Thoracic aorta (tissue), 2 donors: Measurements from ENCODE around the gene CEP104. TPM values are rescaled to one million over a fixed set of nuclear protein-coding genes. Genes with fewer than 3 reads are reported as not detected.

Source experiments
- ATAC-seq: fragments of 150-250 bp; one replicate; pipeline ENCODE4 v1.8.0; 2017; ENCODE audit warnings: low read depth; ENCODE audit not compliant: insufficient number of reproducible peaks, low FRiP score
- DNase-seq: peaks from one replicate; pipeline ENCODE4 v3.0.0-alpha.2; 2020; ENCODE audit warnings: low spot score
- H3K27ac ChIP-seq, 2 donors: fragments of 200-600 bp; sonication (generic); 1 replicate in 1 of 2; 2 replicates in 1 of 2; pipeline ENCODE4 v1.5.1; 2016; ENCODE audit warnings: mild to moderate bottlenecking in 2 of 2, moderate library complexity in 2 of 2
- H3K27me3 ChIP-seq: fragments of 200-600 bp; sonication (generic); replicated peaks from 2 replicates; pipeline ENCODE4 v1.6.0; 2016; ENCODE audit warnings: mild to moderate bottlenecking; ENCODE audit not compliant: insufficient read depth
- H3K36me3 ChIP-seq: fragments of 200-600 bp; sonication (generic); one replicate; pipeline ENCODE4 v1.5.1; 2016
- H3K4me1 ChIP-seq, 2 donors: fragments of 200-600 bp; sonication (generic); 1 replicate in 1 of 2; 2 replicates in 1 of 2; pipeline versions ENCODE4 v1.5.1 to v1.6.0; 2016; ENCODE audit warnings: low read depth in 2 of 2, mild to moderate bottlenecking in 1 of 2; ENCODE audit not compliant: control insufficient read depth in 1 of 2
- H3K4me3 ChIP-seq: fragments of 200-600 bp; sonication (generic); 2 replicates; pipeline ENCODE4 v1.5.1; 2016; ENCODE audit warnings: mild to moderate bottlenecking
- H3K9me3 ChIP-seq: fragments of 200-600 bp; sonication (generic); 2 replicates; pipeline ENCODE4 v1.5.1; 2016
- total RNA-seq, 2 donors: library from RNA; depleted of rRNA; stranded (reverse); fragments of >200 nt; gene quantifications; one replicate each; pipeline versions ENCODE4 v1.1.0 to v1.2.3, GENCODE V29; 2016
- TF ChIP-seq, protein P1 (sequence below): fragments of 200-600 bp; sonication (generic); IDR thresholded peaks from one replicate; pipeline ENCODE4 v1.5.1; 2019; ENCODE audit warnings: antibody characterized with exemption

CEP104 gene
- total RNA-seq, 2 donors from 2014 or later = 27.3 to 59.2 TPM

DNA sequence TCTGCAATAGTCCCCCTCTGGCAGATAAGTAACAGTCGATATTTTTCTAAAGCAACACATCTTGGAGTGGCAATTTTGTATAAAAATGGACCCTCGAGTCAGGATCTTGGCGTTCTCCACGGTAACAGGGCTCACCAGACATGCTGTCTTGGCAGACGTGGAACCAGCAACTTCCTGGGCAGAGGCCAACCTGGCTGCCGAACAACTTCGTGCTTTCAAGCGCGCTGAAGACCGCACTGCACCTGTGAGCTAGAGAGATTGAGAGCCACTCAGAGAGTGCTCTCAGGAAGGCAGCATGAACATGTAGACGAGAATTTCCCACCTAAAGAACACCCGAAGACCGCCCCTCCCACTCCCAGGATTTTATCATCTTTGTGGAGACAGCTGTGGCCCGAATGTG is 35.7 kb upstream of the CEP104 start:
- Histone ChIP-seq H3K36me3 (peaks cover 22% of the 10 kb centered on the region), H3K9me3 (peaks cover 1% of the 10 kb centered on the region), H3K27ac (no peak overlapping the region), H3K27me3 (no peaks in the 10 kb centered on the region), H3K4me3 (no peak overlapping the region), H3K4me1 (peaks cover 0 to 6% of the 10 kb centered on the region in 2 donors)
- ATAC-seq (no peak), DNase-seq (no peak)
- TF ChIP-seq, protein P1, sequence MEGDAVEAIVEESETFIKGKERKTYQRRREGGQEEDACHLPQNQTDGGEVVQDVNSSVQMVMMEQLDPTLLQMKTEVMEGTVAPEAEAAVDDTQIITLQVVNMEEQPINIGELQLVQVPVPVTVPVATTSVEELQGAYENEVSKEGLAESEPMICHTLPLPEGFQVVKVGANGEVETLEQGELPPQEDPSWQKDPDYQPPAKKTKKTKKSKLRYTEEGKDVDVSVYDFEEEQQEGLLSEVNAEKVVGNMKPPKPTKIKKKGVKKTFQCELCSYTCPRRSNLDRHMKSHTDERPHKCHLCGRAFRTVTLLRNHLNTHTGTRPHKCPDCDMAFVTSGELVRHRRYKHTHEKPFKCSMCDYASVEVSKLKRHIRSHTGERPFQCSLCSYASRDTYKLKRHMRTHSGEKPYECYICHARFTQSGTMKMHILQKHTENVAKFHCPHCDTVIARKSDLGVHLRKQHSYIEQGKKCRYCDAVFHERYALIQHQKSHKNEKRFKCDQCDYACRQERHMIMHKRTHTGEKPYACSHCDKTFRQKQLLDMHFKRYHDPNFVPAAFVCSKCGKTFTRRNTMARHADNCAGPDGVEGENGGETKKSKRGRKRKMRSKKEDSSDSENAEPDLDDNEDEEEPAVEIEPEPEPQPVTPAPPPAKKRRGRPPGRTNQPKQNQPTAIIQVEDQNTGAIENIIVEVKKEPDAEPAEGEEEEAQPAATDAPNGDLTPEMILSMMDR = no peak

DNA sequence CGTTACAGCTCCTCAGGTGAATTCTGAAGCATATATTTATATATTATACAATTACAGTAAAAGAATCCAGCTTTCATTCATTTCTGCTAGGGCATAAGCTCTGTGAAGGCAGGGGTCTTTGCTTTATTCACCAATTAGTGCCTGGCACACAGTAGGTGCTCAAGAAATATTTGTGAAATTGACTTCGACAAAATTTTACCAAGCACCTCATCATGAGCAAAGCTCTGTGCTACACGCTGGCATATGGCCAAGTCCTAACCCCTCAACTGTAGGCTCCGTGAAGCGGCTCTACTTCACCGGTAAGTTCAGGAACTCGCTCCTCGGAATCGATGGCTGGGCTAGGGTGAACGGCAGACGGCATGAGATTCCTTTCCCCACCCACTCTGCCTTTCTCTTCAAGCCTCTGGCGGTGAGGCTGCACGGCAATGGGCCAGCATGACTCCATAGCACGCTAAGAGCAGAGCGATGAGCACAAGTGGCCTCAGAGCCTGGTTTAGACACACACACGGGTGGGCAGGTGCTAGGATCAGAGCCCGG is 34.4 kb upstream of the CEP104 start:
- DNase-seq = no peak
- no peak for ATAC-seq
- no peak overlapping the region for H3K4me3 ChIP-seq
- H3K9me3 ChIP-seq = no peaks in the 10 kb centered on the region
- TF ChIP-seq, protein P1 = no peak
- H3K4me1 ChIP-seq = peaks cover 0 to 6% of the 10 kb centered on the region in 2 donors
- peaks cover 28% of the 10 kb centered on the region for H3K36me3 ChIP-seq
- H3K27me3 ChIP-seq = no peaks in the 10 kb centered on the region
- H3K27ac ChIP-seq = no peak overlapping the region

GRCh38 chr1:3890389-3891328 is 33.6 kb upstream of the CEP104 start:
- TF ChIP-seq, protein P1 = no peak
- Histone ChIP-seq H3K36me3 (peaks cover 34% of the 10 kb centered on the region), H3K27me3 (no peaks in the 10 kb centered on the region), H3K4me1 (peaks cover 0 to 6% of the 10 kb centered on the region in 2 donors), H3K27ac (no peak overlapping the region), H3K4me3 (no peak overlapping the region), H3K9me3 (no peaks in the 10 kb centered on the region)
- DNase-seq = no peak
- ATAC-seq = no peak

- TF ChIP-seq, protein P1 = no peak
- DNase-seq (no peak), ATAC-seq (no peak)
- Histone ChIP-seq H3K9me3 (no peaks in the 10 kb centered on the region), H3K27me3 (no peaks in the 10 kb centered on the region), H3K4me1 (peaks cover 0 to 6% of the 10 kb centered on the region in 2 donors), H3K4me3 (no peak overlapping the region), H3K27ac (no peak overlapping the region), H3K36me3 (peaks cover 34% of the 10 kb centered on the region)
These were observed 32.9 kb upstream of the CEP104 start for GRCh38 chr1:3889936-3890335.

DNA sequence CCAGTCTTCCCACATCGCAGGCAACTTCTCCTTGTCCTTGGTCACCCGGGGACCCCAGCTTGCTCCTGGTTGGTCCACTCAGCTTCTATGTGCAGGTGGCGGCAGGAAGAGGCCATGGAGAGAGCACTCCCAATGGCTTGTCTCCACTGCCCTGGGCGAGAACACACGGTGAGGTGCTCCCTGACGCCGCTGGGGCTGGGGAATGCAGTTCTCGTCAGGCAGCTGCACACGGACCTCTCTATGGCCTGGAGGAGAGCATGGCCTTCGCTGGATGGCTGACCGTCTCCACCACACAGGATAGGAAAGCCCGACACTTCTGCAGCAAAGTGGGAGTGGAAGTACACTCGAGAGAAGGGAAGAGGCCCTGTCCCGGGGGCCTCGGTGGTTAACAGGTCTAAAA is 31.3 kb upstream of the CEP104 start:
- ATAC-seq = no peak
- Histone ChIP-seq H3K36me3 (peaks cover 40% of the 10 kb centered on the region), H3K4me3 (no peak overlapping the region), H3K4me1 (peaks cover 0 to 6% of the 10 kb centered on the region in 2 donors), H3K27me3 (no peaks in the 10 kb centered on the region), H3K9me3 (no peaks in the 10 kb centered on the region), H3K27ac (no peak overlapping the region)
- TF ChIP-seq, protein P1 = no peak
- no peak for DNase-seq
